GM03348 (cell line): ENCODE results near the gene GABBR2.

Experiments used
- DNase-seq: peaks from one replicate; pipeline ENCODE4 v3.0.0; 2012; ENCODE audit warnings: low spot score

Gene GABBR2

GRCh38 chr9:98399950-98400683 is 308.6 kb downstream of the GABBR2 start:
- no peak for DNase-seq

GRCh38 chr9:98396656-98397055 is 312.1 kb downstream of the GABBR2 start:
- no peak for DNase-seq

GRCh38 chr9:98396236-98396635 is 312.5 kb downstream of the GABBR2 start:
- no peak for DNase-seq

GRCh38 chr9:98391867-98392266 is 316.9 kb downstream of the GABBR2 start:
- no peak for DNase-seq

GRCh38 chr9:98391406-98391805 is 317.3 kb downstream of the GABBR2 start:
- DNase-seq: no peak

GRCh38 chr9:98385751-98386150 is 323.0 kb downstream of the GABBR2 start:
- no peak for DNase-seq

GRCh38 chr9:98383758-98384157 is 325.0 kb downstream of the GABBR2 start:
- no peak for DNase-seq

- no peak for DNase-seq
These were observed 327.2 kb downstream of the GABBR2 start for GRCh38 chr9:98381311-98382103.

GRCh38 chr9:98380065-98380681 is 328.6 kb downstream of the GABBR2 start:
- DNase-seq: peak; percentile 73

- no peak for DNase-seq
These were observed 329.2 kb downstream of the GABBR2 start for GRCh38 chr9:98379572-98379971.

- no peak for DNase-seq
These were observed 329.9 kb downstream of the GABBR2 start for GRCh38 chr9:98378794-98379193.

GRCh38 chr9:98378206-98378780 is 330.4 kb downstream of the GABBR2 start:
- DNase-seq: no peak

GRCh38 chr9:98375138-98375726 is 333.5 kb downstream of the GABBR2 start:
- peak; percentile 60 for DNase-seq

GRCh38 chr9:98374385-98375051 is 334.2 kb downstream of the GABBR2 start:
- DNase-seq: peak; percentile 85

GRCh38 chr9:98373609-98374008 is 335.1 kb downstream of the GABBR2 start:
- DNase-seq: peak; percentile 48

GRCh38 chr9:98372077-98372836 is 336.5 kb downstream of the GABBR2 start:
- no peak for DNase-seq

GRCh38 chr9:98370976-98371315 is 337.8 kb downstream of the GABBR2 start:
- no peak for DNase-seq

GRCh38 chr9:98370300-98370975 is 338.3 kb downstream of the GABBR2 start:
- no peak for DNase-seq

- no peak for DNase-seq
These were observed 338.8 kb downstream of the GABBR2 start for GRCh38 chr9:98369896-98370295.

GRCh38 chr9:98369471-98369870 is 339.3 kb downstream of the GABBR2 start:
- no peak for DNase-seq

- no peak for DNase-seq
These were observed 339.7 kb downstream of the GABBR2 start for GRCh38 chr9:98369066-98369425.
